ENCODE results near the gene LPCAT1. TPM values are rescaled to one million over a fixed set of nuclear protein-coding genes. Genes with fewer than 3 reads are reported as not detected.

Gene LPCAT1
- total and polyA plus RNA-seq, 2 of the 4 experiments (the other 2 are of a cell fraction) = 17.7 to 33.6 TPM

DNA sequence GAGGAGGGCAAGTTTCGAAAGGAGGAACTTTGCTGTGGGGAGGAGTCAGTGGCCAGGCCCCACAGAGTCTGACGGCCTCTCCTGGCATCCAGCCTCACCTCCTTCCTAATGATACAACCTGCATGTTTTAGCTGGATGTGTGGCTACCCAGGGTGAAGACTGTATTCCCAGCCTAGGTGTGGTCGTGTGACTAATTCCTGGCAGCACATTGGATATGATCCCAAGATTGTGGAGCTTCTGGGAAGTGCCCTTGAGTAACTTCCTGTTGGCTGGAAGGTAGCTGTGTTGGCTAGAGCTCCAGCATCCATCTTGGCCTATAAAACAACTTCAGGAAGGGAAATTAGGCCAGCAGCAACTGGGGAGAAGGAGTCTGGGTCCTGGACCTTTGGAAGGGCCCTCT lies 19.0 kb upstream of the LPCAT1 start:
- H4K5ac ChIP-seq (ENCODE audit: low read depth, low read length) = no peak overlapping the region
- dilution Hi-C loops (cut with HindIII; ENCODE audit: low sequenced_read_pairs, unreplicated experiment) = no loop called here
- no TSS peak for BruUV-seq (replicated peaks)
- no CpG with 5 or more reads among the region's 3 CpGs for WGBS, 2 experiments (ENCODE audit: extremely low coverage in 2 of 2, insufficient read length in 1 of 2)
- H3K27me3 ChIP-seq (ENCODE audit: control insufficient read depth, insufficient read depth, low read length) = peaks cover 18% of the 10 kb centered on the region
- DNase-seq = no peak
- H3K27ac ChIP-seq (ENCODE audit: insufficient read depth, low read length) = no peak overlapping the region
- no peak overlapping the region for H3K9ac ChIP-seq (ENCODE audit: low read depth, low read length)
- no peak overlapping the region for H2BK120ac ChIP-seq (ENCODE audit: low read depth, low read length)
- H3K36me3 ChIP-seq (ENCODE audit: control insufficient read depth, insufficient read depth, low read length) = no peaks in the 10 kb centered on the region
- H3K4me1 ChIP-seq (ENCODE audit: control insufficient read depth, insufficient read depth, low read length) = no peaks in the 10 kb centered on the region
- no peaks in the 10 kb centered on the region for H3K79me1 ChIP-seq (ENCODE audit: low read depth in 1 of 2, low read length in 2 of 2)
- H4K91ac ChIP-seq (ENCODE audit: insufficient read depth, low read depth, low read length) = no peak overlapping the region
- no peak overlapping the region for H2BK15ac ChIP-seq (ENCODE audit: low read depth, low read length)
- POLR2A ChIA-PET (ENCODE audit: unreplicated experiment) = no interaction called here
- no peak overlapping the region for H3K14ac ChIP-seq (replicated peaks; ENCODE audit: low read depth, low read length)
- in situ Hi-C loops (cut with MboI; ENCODE audit: low sequenced_read_pairs) = no loop called here
- H3K9me1 ChIP-seq (ENCODE audit: insufficient read depth, low read length) = peaks cover 10% of the 10 kb centered on the region; the same call in 1 of the 2 replicates
- intact Hi-C loops (cut with micrococcal nuclease) = no loop called here
- no peak overlapping the region for H2BK5ac ChIP-seq (ENCODE audit: low read depth, low read length, poor library complexity, severe bottlenecking)
- no peaks in the 10 kb centered on the region for H3K9me3 ChIP-seq (ENCODE audit: control insufficient read depth, insufficient read depth, low read length)
- H3K56ac ChIP-seq (ENCODE audit: extremely low read depth, insufficient read depth, low read length) = no peak overlapping the region
- H3K18ac ChIP-seq (ENCODE audit: low read depth, low read length) = no peak overlapping the region
- H3K4me3 ChIP-seq (ENCODE audit: insufficient read depth, low read depth, low read length) = no peak overlapping the region
- CTCF ChIA-PET = no interaction called here
- peak overlapping the region; percentile 9 for H2AFZ ChIP-seq (replicated peaks; ENCODE audit: low read length, poor library complexity)
- H2AK9ac ChIP-seq (replicated peaks; ENCODE audit: low read depth, low read length, poor library complexity) = no peak overlapping the region
- no peak overlapping the region for H3K4me2 ChIP-seq (ENCODE audit: low read depth, low read length)
- H3K4ac ChIP-seq (ENCODE audit: low read depth, low read length) = no peak overlapping the region
- no peaks in the 10 kb centered on the region; the same call in 1 of the 2 replicates for H4K20me1 ChIP-seq (ENCODE audit: insufficient read depth, low read length)
- ATAC-seq (ENCODE audit: low read depth) = no peak
- H4K8ac ChIP-seq (ENCODE audit: low read depth in 2 of 2, low read length in 2 of 2) = no peak overlapping the region
- H2AK5ac ChIP-seq (ENCODE audit: low read depth, low read length) = no peak overlapping the region
- TF ChIP-seq RCOR1 (IDR thresholded peaks at IDR 0.05; ENCODE audit: insufficient replicate concordance, low read length) = no peak
- no peak overlapping the region for H2BK20ac ChIP-seq (ENCODE audit: low read depth, low read length)
- H3K23ac ChIP-seq (ENCODE audit: low read depth, low read length) = no peak overlapping the region

Data from IMR-90 (cell line).